Activated CD4-positive, CD25-positive, alpha-beta regulatory T cell treated with anti-CD3 and anti-CD28 coated beads, Interleukin-2, amount 50 U/mL, for 16 hours (primary cell): ENCODE data around the gene MPZL3.

Experiments
- DNase-seq: peaks from one replicate; pipeline ENCODE4 v3.0.0-alpha.2; 2020; ENCODE audit warnings: low read depth, low spot score

The MPZL3 gene

GRCh38 chr11:118264569-118265465 is 12.7 kb upstream of the MPZL3 start:
- no peak for DNase-seq

- no peak for DNase-seq
Observed at GRCh38 chr11:118263695-118264568, 11.8 kb upstream of the MPZL3 start, which contains the start of gene MPZL2. TSS of gene MPZL2 (minus strand) at chr11:118264297. CDS start at chr11:118264153, 144 bp downstream.

GRCh38 chr11:118263112-118263511 is 10.9 kb upstream of the MPZL3 start:
- DNase-seq: no peak

GRCh38 chr11:118260353-118260752 is 8.2 kb upstream of the MPZL3 start:
- DNase-seq: no peak

- no peak for DNase-seq
Observed at GRCh38 chr11:118259138-118259537, 7.0 kb upstream of the MPZL3 start.

GRCh38 chr11:118258410-118258809 is 6.2 kb upstream of the MPZL3 start:
- no peak for DNase-seq

GRCh38 chr11:118252688-118253087 is 523 bp upstream of the MPZL3 start:
- DNase-seq: no peak

- no peak for DNase-seq
Observed at GRCh38 chr11:118247041-118247440, 5.1 kb downstream of the MPZL3 start.

- no peak for DNase-seq
Observed at GRCh38 chr11:118245936-118246562, 6.1 kb downstream of the MPZL3 start.

GRCh38 chr11:118243993-118244762 is 8.0 kb downstream of the MPZL3 start:
- DNase-seq: no peak

GRCh38 chr11:118243161-118243560 is 9.0 kb downstream of the MPZL3 start:
- no peak for DNase-seq

- no peak for DNase-seq
Observed at GRCh38 chr11:118241764-118242098, 10.4 kb downstream of the MPZL3 start.

- peak; percentile 59 for DNase-seq
Observed at GRCh38 chr11:118240999-118241763, 11.0 kb downstream of the MPZL3 start.

- no peak for DNase-seq
Observed at GRCh38 chr11:118239509-118240205, 12.5 kb downstream of the MPZL3 start.

- DNase-seq: no peak
Observed at GRCh38 chr11:118238929-118239328, 13.2 kb downstream of the MPZL3 start.

- no peak for DNase-seq
Observed at GRCh38 chr11:118238421-118238820, 13.7 kb downstream of the MPZL3 start.

- no peak for DNase-seq
Observed at GRCh38 chr11:118236170-118236569, 16.0 kb downstream of the MPZL3 start.

- DNase-seq: no peak
Observed at GRCh38 chr11:118234833-118235232, 17.3 kb downstream of the MPZL3 start.

GRCh38 chr11:118233850-118234249 is 18.3 kb downstream of the MPZL3 start:
- DNase-seq: no peak

- DNase-seq: no peak
Observed at GRCh38 chr11:118233377-118233776, 18.8 kb downstream of the MPZL3 start.
